Fibroblast of villous mesenchyme (primary cell): ENCODE measurements around the gene TIAM2. TPM values are rescaled to one million over a fixed set of nuclear protein-coding genes. Genes with fewer than 3 reads are reported as not detected.
A peak's percentile ranks its signal among the peaks of the same experiment; 100 is the strongest.

Experiments
- DNase-seq: peaks from one replicate; pipeline ENCODE4 v3.0.0-alpha.2; 2010; ENCODE audit warnings: low read depth
- H3K4me3 ChIP-seq: 2 replicates; pipeline ENCODE4 v1.5.1; 2011; ENCODE audit warnings: low read depth, mild to moderate bottlenecking, low read length
- total RNA-seq: library from RNA; depleted of rRNA; stranded (reverse); fragments of >200 nt; gene quantifications from 2 replicates; pipeline ENCODE4 v1.2.3, GENCODE V29; 2012
- TF ChIP-seq, protein P1 (sequence below): IDR thresholded peaks from 2 replicates; pipeline ENCODE4 v1.5.1; 2012; ENCODE audit warnings: low read depth, mild to moderate bottlenecking, low read length; ENCODE audit not compliant: insufficient read depth

TIAM2 gene
- total RNA-seq, 1 donor: 8.6 TPM

DNA sequence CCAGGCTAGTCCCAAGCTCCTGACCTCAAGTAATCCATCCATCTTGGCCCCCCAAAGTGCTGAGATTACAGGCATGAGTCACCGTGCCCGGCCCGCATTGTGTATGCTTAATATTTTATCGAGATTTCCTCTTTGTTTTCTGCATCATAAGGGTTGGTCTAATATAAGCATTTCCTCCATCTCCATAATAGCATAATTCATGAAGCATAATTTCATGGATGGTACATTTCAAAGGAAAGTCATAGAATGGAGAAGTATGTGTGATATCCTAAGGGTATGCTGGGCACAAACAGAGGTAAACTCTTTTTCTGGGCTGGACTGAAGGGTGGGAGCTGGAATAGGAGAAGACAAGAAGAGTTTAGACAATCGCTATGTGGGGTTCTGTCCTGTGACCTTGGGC lies 17.5 kb upstream of the TIAM2 start:
- H3K4me3 ChIP-seq: no peak overlapping the region
- DNase-seq: no peak
- TF ChIP-seq, protein P1, sequence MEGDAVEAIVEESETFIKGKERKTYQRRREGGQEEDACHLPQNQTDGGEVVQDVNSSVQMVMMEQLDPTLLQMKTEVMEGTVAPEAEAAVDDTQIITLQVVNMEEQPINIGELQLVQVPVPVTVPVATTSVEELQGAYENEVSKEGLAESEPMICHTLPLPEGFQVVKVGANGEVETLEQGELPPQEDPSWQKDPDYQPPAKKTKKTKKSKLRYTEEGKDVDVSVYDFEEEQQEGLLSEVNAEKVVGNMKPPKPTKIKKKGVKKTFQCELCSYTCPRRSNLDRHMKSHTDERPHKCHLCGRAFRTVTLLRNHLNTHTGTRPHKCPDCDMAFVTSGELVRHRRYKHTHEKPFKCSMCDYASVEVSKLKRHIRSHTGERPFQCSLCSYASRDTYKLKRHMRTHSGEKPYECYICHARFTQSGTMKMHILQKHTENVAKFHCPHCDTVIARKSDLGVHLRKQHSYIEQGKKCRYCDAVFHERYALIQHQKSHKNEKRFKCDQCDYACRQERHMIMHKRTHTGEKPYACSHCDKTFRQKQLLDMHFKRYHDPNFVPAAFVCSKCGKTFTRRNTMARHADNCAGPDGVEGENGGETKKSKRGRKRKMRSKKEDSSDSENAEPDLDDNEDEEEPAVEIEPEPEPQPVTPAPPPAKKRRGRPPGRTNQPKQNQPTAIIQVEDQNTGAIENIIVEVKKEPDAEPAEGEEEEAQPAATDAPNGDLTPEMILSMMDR: no peak

DNA sequence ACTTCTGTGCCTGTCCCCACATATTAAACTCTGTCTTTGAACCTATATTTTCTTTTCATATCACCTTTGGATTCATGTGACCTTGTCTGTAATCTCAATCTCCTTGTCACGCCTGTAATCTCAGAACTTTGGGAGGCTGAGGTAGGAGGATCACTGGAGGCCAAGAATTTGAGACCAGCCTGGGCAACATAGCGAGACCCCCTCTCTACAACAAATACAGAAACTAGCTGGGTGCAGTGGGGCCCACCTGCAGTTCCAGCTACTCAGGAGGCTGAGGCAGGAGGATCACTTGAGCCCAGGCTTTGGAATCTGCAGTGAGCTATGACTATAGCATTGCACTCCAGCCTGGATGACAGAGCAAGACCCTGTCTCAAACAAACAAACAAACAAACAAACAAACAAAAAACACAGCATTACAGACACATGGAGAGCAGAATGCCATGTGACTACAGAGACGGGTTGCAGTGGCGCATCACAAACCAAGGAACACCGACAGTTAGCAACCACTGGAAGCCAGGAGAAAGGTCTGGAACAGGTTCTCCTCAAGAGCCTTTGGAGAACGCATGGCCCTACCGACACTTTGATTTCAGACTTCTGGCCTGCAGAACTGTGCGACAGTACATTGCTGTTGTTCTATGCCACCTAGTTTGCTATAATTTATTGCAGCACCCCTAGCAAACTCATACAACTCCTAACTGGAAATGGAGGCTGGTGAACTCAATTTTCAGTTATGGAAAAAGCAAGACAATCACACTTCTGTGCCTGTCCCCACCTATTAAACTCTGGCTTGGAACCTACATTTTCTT lies 14.6 kb upstream of the TIAM2 start:
- TF ChIP-seq, protein P1: no peak
- DNase-seq: no peak
- no peak overlapping the region for H3K4me3 ChIP-seq

DNA sequence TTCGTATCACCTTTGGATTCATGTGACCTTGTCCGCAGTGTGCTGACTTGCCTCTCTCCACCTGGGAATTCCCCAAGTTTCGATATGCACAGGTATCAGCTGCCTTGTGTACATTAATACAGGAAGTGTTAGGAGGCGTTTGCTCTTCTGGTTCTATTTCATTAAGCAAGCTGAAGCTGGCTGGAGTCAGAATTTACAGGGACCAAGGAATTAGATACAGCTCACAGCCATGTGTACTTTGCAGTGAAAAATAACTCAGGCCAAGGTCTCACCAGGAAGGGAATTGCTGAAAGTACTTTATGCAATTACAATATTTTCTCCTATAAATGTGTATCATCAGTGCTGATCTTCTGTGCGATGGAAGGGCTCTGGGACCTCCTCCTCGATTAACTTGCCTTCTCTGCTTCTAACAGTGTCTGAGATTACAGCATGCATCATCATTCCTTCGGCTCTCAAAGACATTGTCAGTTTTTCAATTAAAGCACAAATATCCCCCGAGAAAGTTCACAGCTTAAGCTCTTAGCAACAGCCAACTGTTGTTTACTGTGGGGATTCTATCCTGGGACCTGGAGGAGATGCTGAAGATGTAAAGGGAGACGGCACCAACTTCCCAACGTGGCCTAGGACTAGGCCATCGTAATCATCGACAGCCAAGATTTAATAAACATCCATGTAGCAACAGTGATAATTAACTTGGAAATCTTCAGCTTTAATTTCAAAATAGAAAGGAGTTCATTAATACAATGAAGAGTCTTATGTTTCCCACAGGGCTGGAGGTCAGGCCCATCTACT lies 13.8 kb upstream of the TIAM2 start:
- no peak overlapping the region for H3K4me3 ChIP-seq
- TF ChIP-seq, protein P1: no peak
- DNase-seq: no peak

DNA sequence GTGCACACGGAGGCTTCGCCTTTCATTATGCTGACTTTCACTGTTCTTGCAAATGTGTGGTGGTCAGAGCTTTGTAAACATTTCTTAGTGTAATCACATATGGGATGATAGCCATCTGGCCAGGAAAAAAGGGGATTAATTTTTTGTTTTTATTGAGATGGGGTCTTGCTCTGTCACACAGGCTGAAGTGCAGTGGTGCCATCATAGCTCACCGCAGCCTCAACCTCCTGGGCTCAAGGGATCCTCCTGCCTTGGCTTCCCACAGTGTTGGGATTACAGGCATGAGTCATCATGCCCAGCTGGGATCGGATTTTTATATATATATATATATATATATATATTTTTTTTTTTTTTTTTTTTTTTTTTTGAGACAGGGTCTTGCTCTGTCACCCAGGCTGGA lies 11.0 kb upstream of the TIAM2 start:
- DNase-seq: peak; percentile 50
- TF ChIP-seq, protein P1: no peak
- no peak overlapping the region for H3K4me3 ChIP-seq

DNA sequence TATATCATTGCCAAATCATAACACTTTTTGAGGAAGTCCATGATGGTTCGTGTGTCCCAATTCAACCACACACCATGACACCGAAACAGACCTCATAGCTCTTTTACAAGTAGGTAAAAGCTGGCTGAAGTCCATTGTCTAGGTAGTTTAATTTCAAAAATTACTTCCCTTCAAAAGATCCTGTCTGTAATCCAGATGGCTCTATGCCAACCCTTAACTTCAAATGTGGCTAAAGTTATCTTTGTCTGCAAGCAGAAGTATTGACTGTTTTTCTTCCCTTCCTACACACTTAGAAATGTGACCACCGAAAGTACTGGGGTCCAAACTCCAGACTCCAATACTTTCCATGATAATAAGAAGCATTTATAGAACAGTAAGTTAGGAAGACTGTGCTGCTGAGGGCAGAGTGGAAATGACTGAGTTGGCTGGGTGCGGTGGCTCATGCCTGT lies 8.3 kb upstream of the TIAM2 start:
- TF ChIP-seq, protein P1: no peak
- no peak overlapping the region for H3K4me3 ChIP-seq
- DNase-seq: peak; percentile 34

DNA sequence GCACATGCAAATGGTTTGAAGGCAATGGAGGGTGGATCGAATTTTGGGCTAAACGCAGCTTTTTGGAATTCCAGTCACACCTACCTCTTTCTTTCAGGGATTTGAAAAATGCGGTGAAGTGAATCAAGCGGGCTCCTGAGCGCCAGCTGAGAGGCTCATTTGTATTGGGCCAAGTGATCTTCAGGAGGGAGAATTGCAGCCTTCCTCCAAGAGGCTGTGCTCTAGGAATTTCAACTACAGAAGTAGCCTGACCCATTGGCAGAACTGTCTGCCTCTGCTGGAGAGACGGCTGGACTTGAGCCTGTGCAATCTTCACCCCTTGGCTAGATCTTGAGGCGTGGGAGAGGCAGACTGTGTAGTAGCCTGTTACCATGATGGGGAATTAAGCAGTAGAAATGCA lies 5.7 kb upstream of the TIAM2 start:
- H3K4me3 ChIP-seq: no peak overlapping the region
- TF ChIP-seq, protein P1: no peak
- DNase-seq: no peak
